Hypothalamus (tissue), 51 donors: ENCODE data around the gene MYB.

Experiments
- DNase-seq, 51 donors: peaks; one replicate each; lab custom pipeline; 2025; lab: John Stamatoyannopoulos, UW

Gene MYB

GRCh38 chr6:135183532-135184440, 2.7 kb downstream of the MYB start:
- DNase-seq, result peak in 2 of 51 donors; percentile 6

GRCh38 chr6:135185483-135185882, 4.4 kb downstream of the MYB start:
- no peak for DNase-seq

- DNase-seq, result no peak
Observed at GRCh38 chr6:135186255-135186654, 5.1 kb downstream of the MYB start.

- DNase-seq, result no peak
Observed at GRCh38 chr6:135187372-135187771, 6.3 kb downstream of the MYB start.

- DNase-seq, result no peak
Observed at GRCh38 chr6:135188718-135189117, 7.6 kb downstream of the MYB start.

GRCh38 chr6:135189344-135189743, 8.2 kb downstream of the MYB start:
- no peak for DNase-seq

- no peak for DNase-seq
Observed at GRCh38 chr6:135191508-135192255, 10.6 kb downstream of the MYB start.

- DNase-seq, result no peak
Observed at GRCh38 chr6:135192256-135193174, 11.4 kb downstream of the MYB start.

GRCh38 chr6:135193221-135193620, 12.1 kb downstream of the MYB start:
- DNase-seq, result no peak

GRCh38 chr6:135195041-135195440, 13.9 kb downstream of the MYB start:
- DNase-seq, result no peak

- DNase-seq, result no peak
Observed at GRCh38 chr6:135195522-135195921, 14.4 kb downstream of the MYB start.

- DNase-seq, result no peak
Observed at GRCh38 chr6:135196739-135197510, 15.8 kb downstream of the MYB start.

GRCh38 chr6:135202836-135203235, 21.7 kb downstream of the MYB start:
- DNase-seq, result no peak

GRCh38 chr6:135204951-135205350, 23.8 kb downstream of the MYB start:
- no peak for DNase-seq

- DNase-seq, result no peak
Observed at GRCh38 chr6:135209803-135210202, 28.7 kb downstream of the MYB start.

- DNase-seq, result no peak
Observed at GRCh38 chr6:135210632-135211305, 29.7 kb downstream of the MYB start.

- no peak for DNase-seq
Observed at GRCh38 chr6:135211306-135211702, 30.2 kb downstream of the MYB start.

- DNase-seq, result no peak
Observed at GRCh38 chr6:135212020-135212806, 31.1 kb downstream of the MYB start.

- no peak for DNase-seq
Observed at GRCh38 chr6:135212935-135213334, 31.8 kb downstream of the MYB start.
